Duodenal mucosa (tissue), 2 donors: ENCODE results near the gene MLLT1.

Source experiments
- H3K27ac ChIP-seq: one replicate; pipeline ENCODE4 v1.7.0; 2013; ENCODE audit warnings: low read depth, low read length
- H3K27me3 ChIP-seq, 2 donors: one replicate each; pipeline ENCODE4 v1.7.0; 2013; ENCODE audit warnings: low read length in 2 of 2, control low read depth in 1 of 2; ENCODE audit not compliant: insufficient read depth in 2 of 2, control insufficient read depth in 1 of 2
- H3K36me3 ChIP-seq, 2 donors: one replicate each; pipeline ENCODE4 v1.7.0; 2013; ENCODE audit warnings: low read length in 2 of 2, control low read depth in 1 of 2; ENCODE audit not compliant: insufficient read depth in 2 of 2, control insufficient read depth in 1 of 2
- H3K4me1 ChIP-seq, 2 donors: one replicate each; pipeline ENCODE4 v1.7.0; 2013; ENCODE audit warnings: low read length in 2 of 2, control low read depth in 1 of 2; ENCODE audit not compliant: insufficient read depth in 2 of 2, control insufficient read depth in 1 of 2
- H3K4me3 ChIP-seq, 2 donors: one replicate each; pipeline ENCODE4 v1.7.0; 2013; ENCODE audit warnings: low read length in 2 of 2, low read depth in 1 of 2
- H3K9ac ChIP-seq, 2 donors: one replicate each; pipeline ENCODE4 v1.7.0; 2013; ENCODE audit warnings: low read length in 2 of 2, low read depth in 1 of 2
- H3K9me3 ChIP-seq, 2 donors: one replicate each; pipeline ENCODE4 v1.7.0; 2013; ENCODE audit warnings: low read length in 2 of 2, control low read depth in 1 of 2; ENCODE audit not compliant: control insufficient read depth in 1 of 2

Gene MLLT1

DNA sequence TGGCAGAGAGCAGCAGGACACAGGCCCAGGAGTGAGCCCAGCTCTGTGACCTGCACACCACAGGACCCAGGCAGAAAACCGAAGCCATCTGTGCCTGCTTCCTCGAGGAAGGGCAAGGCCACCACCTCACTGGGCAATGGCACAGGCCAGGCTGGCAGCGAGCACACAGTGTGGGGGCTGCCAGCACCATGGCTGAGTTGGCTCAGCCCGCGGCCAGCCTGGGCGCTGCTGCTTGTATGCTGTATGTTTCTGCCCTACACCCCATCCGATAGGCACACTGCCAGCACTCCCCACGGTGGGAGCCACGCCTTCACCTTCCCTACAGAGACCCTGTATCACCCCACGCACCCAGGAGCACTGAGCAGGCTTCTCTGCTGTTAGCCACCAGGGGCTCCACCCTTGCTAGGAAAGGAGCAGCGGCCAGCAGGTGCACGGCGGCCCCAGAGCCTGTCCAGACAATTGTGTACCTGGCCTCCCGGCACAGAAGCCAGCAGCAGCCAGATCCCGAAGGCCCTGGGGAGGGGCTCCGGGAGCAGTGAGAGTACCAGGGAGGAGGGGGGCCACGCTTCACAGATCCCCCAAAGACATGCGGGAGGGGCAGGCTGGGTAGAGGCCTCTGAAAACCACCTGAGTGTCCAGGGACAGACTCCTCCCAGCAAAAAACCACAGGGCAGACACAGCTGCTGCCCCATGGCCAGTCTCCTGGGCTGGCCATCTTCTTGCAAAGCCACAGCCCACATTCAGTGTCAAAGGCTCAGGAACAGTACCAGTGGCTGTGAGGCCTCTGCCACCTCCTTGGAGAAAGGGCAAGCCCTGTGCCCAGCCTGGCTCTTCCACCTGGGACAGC is 56.1 kb downstream of the MLLT1 start:
- no peak overlapping the region for H3K9ac ChIP-seq
- H3K9me3 ChIP-seq, result no peaks in the 10 kb centered on the region
- H3K4me3 ChIP-seq, result no peak overlapping the region
- peaks cover 6 to 39% of the 10 kb centered on the region in 2 donors for H3K36me3 ChIP-seq
- H3K4me1 ChIP-seq, result peaks cover 4 to 20% of the 10 kb centered on the region in 2 donors
- H3K27me3 ChIP-seq, result no peaks in the 10 kb centered on the region
- no peak overlapping the region for H3K27ac ChIP-seq

DNA sequence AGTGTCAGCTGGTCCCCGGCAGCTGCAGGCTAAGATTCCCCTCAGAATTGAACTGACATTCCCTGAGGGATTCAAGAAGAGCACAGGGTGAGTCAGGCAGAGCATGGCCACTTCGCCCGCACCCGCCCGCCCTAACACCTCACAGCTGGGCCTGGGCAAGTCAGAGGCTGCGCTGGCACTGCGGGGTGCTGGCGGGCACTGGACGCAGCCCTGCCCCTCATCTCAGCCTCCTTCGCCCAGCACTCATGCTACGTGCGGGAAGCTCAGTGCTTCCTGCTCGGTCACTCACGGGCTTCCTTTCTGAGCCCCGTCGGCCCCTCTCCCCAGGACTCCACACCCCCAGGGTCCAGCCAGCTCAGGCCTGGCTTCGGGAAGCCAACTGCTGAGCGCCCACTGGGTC is 56.9 kb downstream of the MLLT1 start:
- peaks cover 6 to 39% of the 10 kb centered on the region in 2 donors for H3K36me3 ChIP-seq
- no peaks in the 10 kb centered on the region for H3K9me3 ChIP-seq
- H3K9ac ChIP-seq, result no peak overlapping the region
- H3K27me3 ChIP-seq, result no peaks in the 10 kb centered on the region
- H3K27ac ChIP-seq, result no peak overlapping the region
- peaks cover 6 to 27% of the 10 kb centered on the region in 2 donors for H3K4me1 ChIP-seq
- no peak overlapping the region for H3K4me3 ChIP-seq

DNA sequence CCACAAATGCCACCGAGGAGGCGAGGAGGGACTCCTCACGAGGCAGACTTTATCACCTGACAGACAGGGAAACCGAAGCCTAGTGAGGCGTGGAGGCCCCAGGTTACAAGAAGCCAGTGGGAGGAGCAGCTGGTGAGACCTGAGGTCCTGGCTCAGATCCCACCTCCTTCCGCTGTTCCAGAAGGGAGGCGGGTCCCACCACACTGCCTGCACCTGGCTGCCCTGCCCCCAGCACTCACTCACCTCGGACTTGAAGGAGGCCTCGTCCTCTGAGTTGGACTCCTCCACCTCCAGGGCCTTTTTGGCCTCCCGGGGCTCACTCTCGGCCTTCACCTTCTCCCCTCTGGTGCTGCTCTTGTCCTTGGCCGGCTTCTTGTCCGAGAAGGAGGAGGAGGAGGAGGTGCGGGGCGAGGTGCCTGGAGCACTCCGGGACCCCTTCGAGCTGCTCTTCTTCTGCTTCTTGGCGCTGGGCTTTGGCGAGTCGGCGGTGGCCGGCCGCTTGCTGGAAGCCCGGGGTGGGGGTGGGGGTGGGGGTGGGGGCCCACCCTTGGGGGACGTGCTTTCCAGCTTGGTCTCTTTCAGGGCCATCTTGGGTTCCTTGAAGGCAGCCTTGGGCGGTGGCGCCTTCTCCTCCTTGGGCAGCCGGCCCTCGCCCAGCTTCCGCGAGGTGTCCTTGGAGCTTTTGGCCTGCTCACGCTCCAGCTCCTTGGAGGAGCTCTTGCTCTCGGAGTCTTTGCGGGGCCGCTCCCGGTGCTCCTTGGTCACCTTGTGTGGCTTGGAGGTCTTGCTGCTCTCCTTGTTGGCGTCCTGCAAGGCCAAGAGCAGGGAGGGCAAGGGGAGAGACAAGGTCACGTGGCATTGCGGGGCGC is 57.7 kb downstream of the MLLT1 start:
- Histone ChIP-seq H3K9ac (no peak overlapping the region), H3K4me1 (peaks cover 6 to 29% of the 10 kb centered on the region in 2 donors), H3K9me3 (no peaks in the 10 kb centered on the region), H3K36me3 (peaks cover 6 to 38% of the 10 kb centered on the region in 2 donors), H3K4me3 (no peak overlapping the region), H3K27me3 (no peaks in the 10 kb centered on the region), H3K27ac (no peak overlapping the region)

DNA sequence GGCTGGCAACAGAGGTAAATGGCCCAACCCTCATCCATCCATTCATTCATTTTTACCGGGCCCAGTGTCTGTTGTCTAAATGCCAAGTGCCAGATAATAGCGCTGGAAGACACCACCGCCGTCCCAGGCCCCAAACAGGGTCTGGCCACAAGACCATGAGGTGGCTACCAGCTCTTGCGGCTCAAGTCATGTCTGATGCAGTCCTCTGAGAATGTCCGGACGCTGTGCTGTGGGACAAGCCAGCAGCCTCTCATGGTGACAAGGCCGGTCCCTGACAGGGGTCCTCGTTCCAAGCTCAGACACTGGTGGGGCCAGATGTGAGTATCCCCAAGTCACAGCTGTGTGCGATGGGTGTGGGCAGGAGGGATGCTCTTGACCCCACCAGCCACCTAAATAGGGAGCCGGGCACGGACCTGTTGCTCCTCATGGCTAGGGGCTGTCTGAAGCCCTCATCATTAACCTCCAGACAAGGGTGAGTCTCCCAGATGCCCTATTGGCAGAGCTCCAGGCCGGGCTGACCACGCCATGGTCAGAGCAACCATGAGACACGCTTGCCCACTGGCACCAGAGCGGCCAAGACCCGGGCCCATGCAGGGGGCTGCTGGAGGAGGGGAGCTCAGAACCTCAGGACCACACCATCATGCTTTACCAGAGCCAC is 58.4 kb downstream of the MLLT1 start:
- Histone ChIP-seq H3K27ac (no peak overlapping the region), H3K9me3 (no peaks in the 10 kb centered on the region), H3K36me3 (peaks cover 0 to 35% of the 10 kb centered on the region in 2 donors), H3K27me3 (no peaks in the 10 kb centered on the region), H3K9ac (no peak overlapping the region), H3K4me3 (no peak overlapping the region), H3K4me1 (peaks cover 6 to 29% of the 10 kb centered on the region in 2 donors)

DNA sequence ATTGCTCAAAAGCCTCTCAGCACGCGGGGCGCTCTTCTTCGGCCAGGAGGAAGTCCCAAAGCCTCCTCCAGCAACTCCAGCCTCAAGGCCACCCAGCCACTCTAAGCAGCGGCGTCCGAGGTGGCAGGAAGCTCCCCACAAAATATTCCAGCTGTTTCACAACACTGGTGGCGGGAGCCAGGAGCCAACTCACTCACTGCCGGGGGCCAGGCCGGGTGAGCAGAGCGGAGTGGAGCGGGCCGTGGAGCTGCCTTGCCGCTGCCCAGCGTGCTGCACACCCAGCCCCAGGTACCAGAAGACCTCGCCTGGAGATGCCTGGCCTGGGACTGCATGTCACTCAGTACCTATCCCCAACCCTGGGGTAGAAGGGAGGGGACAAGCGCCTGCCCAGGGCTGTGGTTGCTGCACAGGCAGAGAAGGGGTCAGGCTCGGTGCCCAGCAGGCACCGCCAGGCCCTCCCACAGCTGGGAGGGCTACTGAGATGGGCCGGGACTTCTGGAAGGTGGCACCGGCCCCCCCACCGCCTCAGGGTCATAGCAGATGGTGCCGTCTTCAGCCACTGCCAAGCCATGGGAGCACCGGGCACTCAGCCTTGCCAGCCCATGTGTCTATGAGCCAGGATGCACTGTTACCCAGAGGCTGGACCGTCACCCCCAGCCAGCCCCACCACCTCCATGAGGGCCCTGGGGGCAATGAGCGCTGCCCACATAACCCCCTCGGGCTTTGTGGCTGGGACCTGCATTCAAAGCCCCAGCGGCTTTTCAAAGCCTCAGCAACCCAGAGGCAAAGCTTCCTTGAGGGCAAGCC is 59.2 kb downstream of the MLLT1 start:
- peaks cover 0 to 31% of the 10 kb centered on the region in 2 donors for H3K36me3 ChIP-seq
- H3K4me3 ChIP-seq, result no peak overlapping the region
- peaks cover 6 to 29% of the 10 kb centered on the region in 2 donors for H3K4me1 ChIP-seq
- H3K9me3 ChIP-seq, result no peaks in the 10 kb centered on the region
- no peak overlapping the region for H3K9ac ChIP-seq
- no peaks in the 10 kb centered on the region for H3K27me3 ChIP-seq
- H3K27ac ChIP-seq, result no peak overlapping the region

DNA sequence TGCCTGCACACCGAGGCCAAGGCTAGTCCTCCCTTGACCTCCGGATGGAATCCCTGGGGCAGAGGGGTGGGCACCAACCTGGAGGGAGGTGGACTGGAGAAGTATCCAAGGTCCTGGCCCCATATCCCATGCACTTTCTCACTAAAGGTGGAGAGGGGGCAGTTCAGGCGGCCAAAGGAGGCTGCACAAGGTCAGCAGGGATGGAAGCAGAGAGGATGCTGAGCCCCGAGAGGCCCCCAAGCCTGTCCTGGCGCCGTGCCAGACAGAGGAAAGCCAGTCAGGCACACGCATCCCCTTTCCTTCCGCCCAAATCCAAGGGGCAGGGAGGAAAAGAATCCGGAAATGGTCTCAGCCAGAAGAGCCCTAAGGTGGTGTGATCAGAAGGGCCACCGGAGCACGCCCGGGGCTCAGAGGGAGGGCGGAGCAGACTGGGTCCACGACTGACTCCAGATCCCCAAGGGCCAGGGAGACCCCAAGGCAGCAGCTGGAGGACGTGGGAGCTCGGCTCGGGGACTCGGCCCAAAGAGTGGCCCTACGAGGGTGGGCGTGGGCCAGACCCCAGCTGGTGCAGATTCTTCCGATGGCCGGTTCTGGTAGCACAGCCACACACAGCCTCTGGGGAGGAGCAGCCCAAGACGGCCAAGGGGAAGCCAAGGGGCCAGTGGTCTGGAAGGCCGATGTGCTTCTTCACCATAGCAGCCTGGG is 60.0 kb downstream of the MLLT1 start:
- no peak overlapping the region for H3K9ac ChIP-seq
- no peak overlapping the region for H3K4me3 ChIP-seq
- H3K36me3 ChIP-seq, result peaks cover 0 to 35% of the 10 kb centered on the region in 2 donors
- H3K4me1 ChIP-seq, result peaks cover 6 to 29% of the 10 kb centered on the region in 2 donors
- H3K27me3 ChIP-seq, result no peaks in the 10 kb centered on the region
- no peak overlapping the region for H3K27ac ChIP-seq
- H3K9me3 ChIP-seq, result no peaks in the 10 kb centered on the region

DNA sequence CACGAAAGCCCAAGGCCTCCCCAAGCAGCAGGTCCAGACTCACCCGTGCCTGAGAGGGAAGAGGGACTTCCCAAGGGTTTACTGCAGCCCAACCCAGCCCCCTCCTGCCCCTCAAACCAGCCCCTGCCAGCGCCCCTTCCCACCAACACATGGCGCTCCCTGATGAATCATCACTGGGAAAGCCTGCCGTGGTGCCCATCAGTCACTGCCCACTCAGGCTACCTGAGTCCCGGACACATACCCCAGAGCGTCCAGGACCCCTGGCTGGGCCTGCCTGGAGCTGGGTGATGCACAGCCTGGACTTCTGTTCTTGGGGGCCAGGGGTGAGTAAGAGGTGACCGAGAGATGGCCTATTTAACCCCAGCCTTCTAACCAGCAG is 60.6 kb downstream of the MLLT1 start:
- no peaks in the 10 kb centered on the region for H3K27me3 ChIP-seq
- no peak overlapping the region for H3K9ac ChIP-seq
- H3K36me3 ChIP-seq, result peaks cover 0 to 32% of the 10 kb centered on the region in 2 donors
- H3K4me1 ChIP-seq, result peaks cover 6 to 29% of the 10 kb centered on the region in 2 donors
- no peak overlapping the region for H3K4me3 ChIP-seq
- H3K9me3 ChIP-seq, result no peaks in the 10 kb centered on the region
- H3K27ac ChIP-seq, result no peak overlapping the region

DNA sequence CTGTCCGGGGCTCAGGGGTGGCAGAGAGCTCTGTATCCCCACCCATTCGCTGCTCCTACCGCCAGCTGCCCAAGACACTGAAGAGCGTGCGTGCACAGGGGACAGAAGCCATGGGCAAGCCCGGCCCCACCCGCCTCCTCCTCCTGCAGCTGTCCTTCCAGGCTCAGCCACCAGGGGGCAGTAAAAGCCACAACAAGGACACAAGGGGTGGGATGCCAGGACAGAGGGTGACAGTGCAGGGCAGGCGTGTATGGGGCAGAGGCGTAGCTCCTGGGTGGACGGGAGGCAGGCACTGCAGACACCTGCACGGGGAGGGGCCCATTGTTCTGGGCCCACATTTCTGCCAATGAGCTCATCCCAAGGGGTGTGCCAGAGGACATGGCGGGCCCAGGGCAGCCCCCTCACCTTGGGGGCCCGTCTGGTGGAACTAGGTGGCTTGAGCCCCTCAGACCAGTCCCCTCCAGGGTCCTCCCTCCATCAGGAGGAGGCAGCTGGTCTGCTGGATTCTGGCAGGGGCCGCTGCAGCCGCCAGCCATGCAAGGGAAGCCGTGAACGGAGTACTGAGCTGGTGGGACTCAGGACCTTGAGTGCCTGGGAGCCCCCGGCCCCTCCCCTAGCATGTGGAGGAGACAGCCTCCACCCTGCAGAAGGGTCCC is 61.2 kb downstream of the MLLT1 start:
- H3K27me3 ChIP-seq, result no peaks in the 10 kb centered on the region
- H3K27ac ChIP-seq, result no peak overlapping the region
- no peak overlapping the region for H3K4me3 ChIP-seq
- no peak overlapping the region for H3K9ac ChIP-seq
- peaks cover 6 to 28% of the 10 kb centered on the region in 2 donors for H3K4me1 ChIP-seq
- peaks cover 0 to 28% of the 10 kb centered on the region in 2 donors for H3K36me3 ChIP-seq
- no peaks in the 10 kb centered on the region for H3K9me3 ChIP-seq
